Measurements from ENCODE around the gene SDHB. TPM values are rescaled to one million over a fixed set of nuclear protein-coding genes. Genes with fewer than 3 reads are reported as not detected.

The SDHB gene
- total RNA-seq, 1 donor from 2014 or later: 79.3 TPM

DNA sequence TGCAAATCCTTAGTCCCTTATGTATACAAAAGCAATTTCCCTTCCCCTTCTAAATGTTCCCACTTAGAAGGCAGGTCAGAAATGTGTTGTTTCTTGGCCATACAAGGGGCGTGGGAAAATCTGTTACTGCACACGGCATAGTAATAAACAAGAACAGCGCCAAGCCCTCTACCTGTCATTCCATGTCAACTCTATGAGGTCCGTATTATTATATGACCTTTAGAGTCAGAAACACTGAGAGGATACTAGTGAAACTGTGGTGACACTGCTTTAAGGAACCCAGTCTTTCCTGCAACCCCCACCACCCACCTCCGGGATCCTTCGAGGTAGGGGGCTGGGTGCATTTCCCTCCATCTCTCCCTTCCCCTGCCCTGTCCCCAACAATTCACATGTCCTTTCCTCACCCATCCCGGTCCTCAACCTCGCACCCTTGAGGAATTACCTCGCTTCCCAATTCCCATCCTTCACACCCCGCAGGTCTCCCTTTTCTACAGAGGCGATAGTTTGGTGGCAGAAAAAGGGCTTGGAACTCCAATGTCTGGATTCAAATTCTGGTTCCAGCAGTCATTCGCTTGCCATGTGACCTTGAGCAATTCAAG is 647 bp downstream of the SDHB start:
- intact Hi-C loops (cut with DNase I): no loop called here
- Histone ChIP-seq H3K9me3 (no peaks in the 10 kb centered on the region), H3K27ac (peak overlapping the region; percentile 89), H3K27me3 (no peaks in the 10 kb centered on the region), H3K4me3 (peak overlapping the region; percentile 92), H3K4me1 (peaks cover 16% of the 10 kb centered on the region), H3K36me3 (peaks cover 18% of the 10 kb centered on the region)
- TF ChIP-seq, protein P1, sequence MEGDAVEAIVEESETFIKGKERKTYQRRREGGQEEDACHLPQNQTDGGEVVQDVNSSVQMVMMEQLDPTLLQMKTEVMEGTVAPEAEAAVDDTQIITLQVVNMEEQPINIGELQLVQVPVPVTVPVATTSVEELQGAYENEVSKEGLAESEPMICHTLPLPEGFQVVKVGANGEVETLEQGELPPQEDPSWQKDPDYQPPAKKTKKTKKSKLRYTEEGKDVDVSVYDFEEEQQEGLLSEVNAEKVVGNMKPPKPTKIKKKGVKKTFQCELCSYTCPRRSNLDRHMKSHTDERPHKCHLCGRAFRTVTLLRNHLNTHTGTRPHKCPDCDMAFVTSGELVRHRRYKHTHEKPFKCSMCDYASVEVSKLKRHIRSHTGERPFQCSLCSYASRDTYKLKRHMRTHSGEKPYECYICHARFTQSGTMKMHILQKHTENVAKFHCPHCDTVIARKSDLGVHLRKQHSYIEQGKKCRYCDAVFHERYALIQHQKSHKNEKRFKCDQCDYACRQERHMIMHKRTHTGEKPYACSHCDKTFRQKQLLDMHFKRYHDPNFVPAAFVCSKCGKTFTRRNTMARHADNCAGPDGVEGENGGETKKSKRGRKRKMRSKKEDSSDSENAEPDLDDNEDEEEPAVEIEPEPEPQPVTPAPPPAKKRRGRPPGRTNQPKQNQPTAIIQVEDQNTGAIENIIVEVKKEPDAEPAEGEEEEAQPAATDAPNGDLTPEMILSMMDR (IDR thresholded peaks at IDR 0.05): no peak
- ATAC-seq (no peak), DNase-seq (no peak)

DNA sequence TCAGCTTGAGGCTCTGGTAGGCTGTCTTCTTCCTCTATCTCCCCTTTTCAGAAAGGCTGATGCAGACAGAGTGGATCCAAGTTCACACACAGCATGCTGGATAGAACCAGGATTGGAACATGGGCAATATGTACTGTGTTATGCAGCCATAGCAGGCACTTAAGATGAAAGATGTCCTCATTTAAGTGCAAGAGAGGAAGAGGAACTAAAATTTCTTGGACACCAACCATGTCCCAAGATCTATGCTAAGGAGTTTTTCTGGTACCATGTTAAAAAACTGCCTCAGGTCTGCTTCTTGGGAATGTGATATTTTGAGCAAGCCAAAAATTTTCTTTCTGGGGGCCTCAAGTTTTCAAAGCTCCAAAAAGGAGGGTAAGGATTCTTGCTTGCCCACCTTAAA is 1.2 kb downstream of the SDHB start:
- DNase-seq (no peak), ATAC-seq (no peak)
- Histone ChIP-seq H3K36me3 (peaks cover 18% of the 10 kb centered on the region), H3K4me3 (peak overlapping the region; percentile 92), H3K9me3 (no peaks in the 10 kb centered on the region), H3K27ac (no peak overlapping the region), H3K27me3 (no peaks in the 10 kb centered on the region), H3K4me1 (peaks cover 16% of the 10 kb centered on the region)
- intact Hi-C loops (cut with DNase I): no loop called here
- TF ChIP-seq, protein P1 (IDR thresholded peaks at IDR 0.05): no peak

DNA sequence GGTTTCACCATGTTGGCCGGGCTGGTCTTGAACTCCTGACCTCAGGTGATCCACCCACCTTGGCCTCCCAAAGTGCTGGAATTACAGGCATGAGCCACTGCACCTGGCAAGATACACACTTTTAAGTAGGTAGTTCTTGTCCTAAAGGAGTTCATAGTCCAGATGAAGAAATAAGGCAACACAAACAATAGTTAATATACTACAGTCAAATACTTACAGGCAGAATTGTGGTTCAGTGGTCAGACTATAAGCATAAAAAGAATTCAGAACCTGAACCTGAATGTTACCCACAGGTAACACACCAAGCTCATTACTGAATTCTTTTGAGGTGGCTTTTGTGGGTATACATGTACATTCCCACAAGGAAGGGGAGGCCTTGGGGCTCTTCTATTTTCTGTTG is 1.8 kb downstream of the SDHB start:
- H3K4me1 ChIP-seq: peaks cover 16% of the 10 kb centered on the region
- no peak overlapping the region for H3K27ac ChIP-seq
- intact Hi-C loops (cut with DNase I): no loop called here
- DNase-seq (no peak), ATAC-seq (no peak)
- H3K27me3 ChIP-seq: no peaks in the 10 kb centered on the region
- TF ChIP-seq, protein P1 (IDR thresholded peaks at IDR 0.05): no peak
- H3K9me3 ChIP-seq: no peaks in the 10 kb centered on the region
- no peak overlapping the region for H3K4me3 ChIP-seq
- H3K36me3 ChIP-seq: peaks cover 18% of the 10 kb centered on the region

DNA sequence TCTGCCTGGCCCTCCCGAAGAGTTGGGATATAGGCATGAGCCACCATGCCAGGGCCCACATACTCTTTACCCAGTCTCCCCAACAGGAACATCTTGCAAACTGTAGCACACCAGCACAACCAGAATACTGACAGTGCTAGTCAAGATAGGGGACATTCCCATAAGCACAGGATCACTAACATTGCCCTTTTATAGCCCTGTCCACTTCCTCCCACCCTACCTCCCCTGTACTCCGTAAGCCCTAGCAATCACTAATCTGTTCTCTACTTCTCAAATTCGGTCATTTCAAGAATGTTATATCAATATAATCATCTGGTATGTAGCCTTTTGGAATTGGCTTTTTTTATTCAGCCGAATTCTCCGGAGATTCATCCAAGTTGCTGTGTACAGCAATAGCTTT is 5.9 kb downstream of the SDHB start:
- Histone ChIP-seq H3K4me3 (no peak overlapping the region), H3K27me3 (no peaks in the 10 kb centered on the region), H3K4me1 (peaks cover 27% of the 10 kb centered on the region), H3K9me3 (no peaks in the 10 kb centered on the region), H3K36me3 (peaks cover 37% of the 10 kb centered on the region), H3K27ac (no peak overlapping the region)
- ATAC-seq (no peak), DNase-seq (no peak)
- TF ChIP-seq, protein P1 (IDR thresholded peaks at IDR 0.05): no peak
- intact Hi-C loops (cut with DNase I): loop anchor here (10.0 kb wide), 1 partner anchor 93 kb away; no protein-coding TSS in a partner anchor

DNA sequence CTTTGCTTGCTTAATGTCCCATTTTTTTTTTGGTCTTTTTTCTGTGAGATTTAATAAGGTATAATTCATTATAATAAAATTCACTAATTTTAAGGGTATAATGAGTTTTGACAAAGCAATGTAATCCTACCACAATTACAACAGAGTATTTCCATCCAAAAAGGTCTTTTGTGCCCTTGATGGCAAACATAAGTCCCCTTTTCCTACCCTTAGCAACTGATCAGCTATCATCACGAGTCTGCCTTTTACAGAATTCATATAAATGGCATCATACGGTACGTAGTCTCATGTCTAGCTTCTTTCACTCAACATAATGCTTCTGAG is 7.5 kb downstream of the SDHB start:
- TF ChIP-seq, protein P1 (IDR thresholded peaks at IDR 0.05): no peak
- Histone ChIP-seq H3K4me1 (peaks cover 15% of the 10 kb centered on the region), H3K27ac (no peak overlapping the region), H3K9me3 (no peaks in the 10 kb centered on the region), H3K36me3 (peaks cover 51% of the 10 kb centered on the region), H3K27me3 (no peaks in the 10 kb centered on the region), H3K4me3 (no peak overlapping the region)
- intact Hi-C loops (cut with DNase I): loop anchor here (10.0 kb wide), 1 partner anchor 91 kb away; no protein-coding TSS in a partner anchor
- ATAC-seq: no peak
- no peak for DNase-seq
